IPS-NIHi7 (cell line): ENCODE measurements around the gene TMC6.
"Not testable (repeated sequence)": the region's sequence is repeated elsewhere in the genome, so short reads cannot be mapped to it uniquely, and the experiment has no call there.

Source experiments
- DNase-seq: peaks from one replicate; pipeline ENCODE4 v3.0.0; 2012; ENCODE audit warnings: mixed read lengths; ENCODE audit errors: extremely low spot score

The TMC6 gene, protein sequence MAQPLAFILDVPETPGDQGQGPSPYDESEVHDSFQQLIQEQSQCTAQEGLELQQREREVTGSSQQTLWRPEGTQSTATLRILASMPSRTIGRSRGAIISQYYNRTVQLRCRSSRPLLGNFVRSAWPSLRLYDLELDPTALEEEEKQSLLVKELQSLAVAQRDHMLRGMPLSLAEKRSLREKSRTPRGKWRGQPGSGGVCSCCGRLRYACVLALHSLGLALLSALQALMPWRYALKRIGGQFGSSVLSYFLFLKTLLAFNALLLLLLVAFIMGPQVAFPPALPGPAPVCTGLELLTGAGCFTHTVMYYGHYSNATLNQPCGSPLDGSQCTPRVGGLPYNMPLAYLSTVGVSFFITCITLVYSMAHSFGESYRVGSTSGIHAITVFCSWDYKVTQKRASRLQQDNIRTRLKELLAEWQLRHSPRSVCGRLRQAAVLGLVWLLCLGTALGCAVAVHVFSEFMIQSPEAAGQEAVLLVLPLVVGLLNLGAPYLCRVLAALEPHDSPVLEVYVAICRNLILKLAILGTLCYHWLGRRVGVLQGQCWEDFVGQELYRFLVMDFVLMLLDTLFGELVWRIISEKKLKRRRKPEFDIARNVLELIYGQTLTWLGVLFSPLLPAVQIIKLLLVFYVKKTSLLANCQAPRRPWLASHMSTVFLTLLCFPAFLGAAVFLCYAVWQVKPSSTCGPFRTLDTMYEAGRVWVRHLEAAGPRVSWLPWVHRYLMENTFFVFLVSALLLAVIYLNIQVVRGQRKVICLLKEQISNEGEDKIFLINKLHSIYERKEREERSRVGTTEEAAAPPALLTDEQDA

DNA sequence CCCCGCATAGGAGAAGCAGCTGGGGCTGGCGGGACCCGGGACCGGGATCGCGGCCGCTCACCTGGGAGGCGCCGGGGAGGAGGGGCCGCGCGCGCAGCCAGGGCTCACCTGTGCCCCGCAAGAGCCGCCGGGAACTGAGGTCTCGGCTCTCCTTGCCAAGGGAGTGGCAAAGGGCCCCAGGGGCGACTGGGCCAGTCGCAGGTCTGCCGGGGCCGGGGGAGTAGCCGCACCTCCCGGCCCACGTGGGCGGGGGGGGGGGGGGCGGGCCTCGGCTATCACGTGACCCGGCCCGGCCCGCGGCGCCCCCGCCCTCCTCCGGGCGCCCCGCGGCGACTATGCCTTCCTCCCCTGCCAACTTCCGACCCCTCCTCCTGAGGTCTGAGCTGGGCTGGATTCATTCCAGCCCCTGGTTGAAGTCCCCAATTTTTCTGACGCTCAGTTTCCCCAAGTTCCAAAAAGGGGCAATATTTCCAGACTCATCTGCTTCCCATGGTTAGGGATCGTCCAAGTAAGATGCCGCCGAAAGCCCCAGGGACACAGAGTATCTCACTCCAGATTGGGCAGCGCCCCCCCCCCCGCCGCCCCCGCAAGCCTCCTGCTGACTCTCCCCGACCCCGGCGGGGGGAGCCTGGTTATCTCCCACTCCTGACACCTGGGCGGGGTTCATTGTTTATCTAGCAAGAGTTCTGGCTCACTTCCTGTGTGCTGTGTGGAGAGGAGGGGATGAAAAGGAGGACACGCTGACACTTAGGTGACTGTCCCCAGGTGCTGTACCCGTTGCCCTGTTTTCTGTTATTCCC, at the start of gene TMC6:
Gene TMC6 (minus strand): TSS at position 205 of the 800 bp plus-strand sequence. CDS start 1,923 bp downstream, outside the sequence.
- DNase-seq: peak; percentile 93

DNA sequence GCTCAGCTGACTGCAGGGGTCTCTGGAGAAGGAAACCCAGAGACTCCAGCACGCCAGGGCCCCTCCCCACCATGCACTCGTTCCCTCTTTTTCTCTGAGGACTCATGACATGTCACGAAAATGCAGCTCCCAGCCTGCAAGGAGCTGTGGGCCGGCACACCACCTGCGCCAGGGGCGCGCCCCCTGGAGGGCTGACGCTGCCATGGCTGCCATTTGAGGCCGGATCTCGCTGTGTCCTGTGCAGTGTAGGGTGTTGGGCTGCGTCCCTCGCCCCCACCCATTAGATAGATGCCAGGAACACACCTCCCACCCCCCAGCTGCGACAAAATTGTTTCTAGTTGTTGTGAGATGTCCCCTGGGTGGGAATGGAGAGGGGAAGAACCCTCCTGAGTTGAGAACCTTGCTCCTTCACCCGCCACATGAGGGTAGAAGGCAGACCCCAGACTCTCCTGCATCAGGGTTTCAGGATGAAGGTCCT, 48.0 kb upstream of the TMC6 start:
- peak; percentile 83 for DNase-seq

DNA sequence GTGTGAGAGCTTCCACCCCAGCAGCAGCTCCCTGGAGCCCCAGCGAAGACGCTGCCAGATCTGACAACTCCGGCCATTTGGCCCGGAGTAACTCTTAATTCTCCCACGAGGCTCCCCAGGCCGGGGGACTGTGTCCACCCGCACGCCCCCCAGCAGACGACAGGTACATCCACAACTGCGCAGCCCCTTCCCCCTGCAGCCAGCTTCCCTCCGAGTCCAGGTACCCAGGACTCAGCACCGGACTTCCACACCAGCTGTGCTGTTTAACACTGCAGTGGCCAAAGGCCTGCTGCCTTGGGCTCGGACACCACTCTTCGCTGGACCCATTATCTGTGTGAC, 47.1 kb upstream of the TMC6 start:
- DNase-seq: no peak

DNA sequence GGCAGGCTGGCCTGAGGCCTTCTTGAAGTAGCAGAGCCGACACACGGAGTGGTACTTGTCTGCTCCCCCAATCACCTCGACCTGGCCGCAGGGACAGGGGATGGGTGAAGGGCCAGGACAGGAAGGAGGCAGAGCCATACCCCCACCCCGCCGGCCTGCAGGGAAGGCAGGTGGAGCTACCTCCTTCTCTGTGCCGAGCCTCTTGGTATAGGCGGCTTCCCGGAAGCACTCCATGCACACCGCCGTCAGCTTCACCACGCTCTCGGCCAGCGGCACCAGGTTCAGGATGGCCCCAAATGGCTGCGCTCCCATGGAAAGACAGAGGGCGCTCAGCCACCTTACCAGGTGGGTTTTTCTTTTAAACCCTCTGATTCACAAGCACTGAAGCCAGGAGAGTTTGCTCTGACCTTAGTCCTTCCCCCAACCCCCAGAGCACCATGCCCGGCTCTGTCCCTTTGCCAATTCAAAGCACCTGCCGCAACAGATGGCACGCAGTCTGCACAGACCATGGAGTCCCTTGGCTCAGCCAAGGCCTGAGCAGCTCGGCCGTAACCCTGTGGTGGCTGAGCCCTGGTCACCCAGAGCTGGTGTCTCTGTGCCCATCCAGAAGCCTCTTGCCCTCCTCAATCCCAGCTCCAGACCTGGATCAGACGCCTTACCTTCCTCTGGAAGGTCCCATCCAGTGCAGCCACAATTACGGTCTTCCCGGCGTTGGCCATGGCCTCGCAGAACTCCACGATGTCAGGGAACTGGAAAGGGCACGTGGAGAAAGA, 46.5 kb upstream of the TMC6 start:
- peak; percentile 57 for DNase-seq

DNA sequence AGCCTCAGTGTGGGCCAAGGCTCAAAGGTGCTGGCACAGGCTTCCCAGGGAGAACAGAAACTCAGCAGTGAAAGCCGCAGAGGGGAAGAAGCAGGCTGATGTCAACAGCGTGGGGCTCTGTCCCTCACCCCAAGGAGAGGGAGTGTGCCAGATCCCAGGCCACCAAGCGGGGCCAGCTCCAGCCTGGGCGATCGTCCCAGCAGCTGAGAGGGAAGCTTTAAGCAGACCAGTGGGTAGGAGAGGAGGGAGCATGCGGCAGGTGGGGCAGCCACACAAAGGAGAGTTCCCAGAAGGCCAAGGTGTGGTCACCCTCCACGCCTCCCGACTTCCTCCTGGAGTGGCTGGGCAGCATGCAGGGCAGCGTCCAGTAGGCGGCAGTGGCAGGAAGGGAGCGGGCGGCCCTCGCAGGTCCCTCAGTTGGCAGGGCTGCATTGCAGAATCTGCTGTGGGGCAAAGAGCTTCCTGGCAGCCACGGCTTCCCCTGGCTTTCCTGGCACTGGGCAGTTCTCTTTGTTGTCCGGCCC, 45.9 kb upstream of the TMC6 start:
- no peak for DNase-seq

DNA sequence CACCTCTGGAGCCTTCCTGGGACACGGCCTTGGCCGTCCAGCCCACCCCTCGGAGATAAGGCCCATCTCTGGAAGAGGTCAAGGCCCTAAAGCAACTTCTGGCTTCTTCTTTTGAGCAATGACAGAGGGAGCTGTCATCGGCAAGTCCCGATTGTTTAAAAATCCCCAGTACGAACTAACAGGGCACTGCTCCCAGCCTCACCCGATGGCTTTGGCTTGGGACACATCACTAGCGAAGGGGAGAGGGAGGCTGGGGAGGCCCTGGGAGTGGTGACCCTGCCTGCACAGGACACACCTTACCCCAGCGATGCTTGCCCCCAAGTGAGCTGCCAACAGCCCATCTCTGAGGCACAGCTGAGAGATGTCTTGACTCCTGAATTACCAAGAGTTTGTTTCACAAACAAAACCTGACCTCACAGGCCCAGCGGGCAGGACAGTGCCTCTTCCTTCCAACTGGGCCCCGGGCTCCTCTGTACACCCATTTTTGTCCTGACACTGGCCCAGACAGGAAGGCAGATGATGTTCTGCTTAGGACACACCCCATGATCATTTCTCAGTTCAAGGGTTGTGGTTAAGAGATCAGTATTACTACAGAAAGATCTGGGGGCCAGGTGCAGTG, 44.7 kb upstream of the TMC6 start:
- DNase-seq: no peak

DNA sequence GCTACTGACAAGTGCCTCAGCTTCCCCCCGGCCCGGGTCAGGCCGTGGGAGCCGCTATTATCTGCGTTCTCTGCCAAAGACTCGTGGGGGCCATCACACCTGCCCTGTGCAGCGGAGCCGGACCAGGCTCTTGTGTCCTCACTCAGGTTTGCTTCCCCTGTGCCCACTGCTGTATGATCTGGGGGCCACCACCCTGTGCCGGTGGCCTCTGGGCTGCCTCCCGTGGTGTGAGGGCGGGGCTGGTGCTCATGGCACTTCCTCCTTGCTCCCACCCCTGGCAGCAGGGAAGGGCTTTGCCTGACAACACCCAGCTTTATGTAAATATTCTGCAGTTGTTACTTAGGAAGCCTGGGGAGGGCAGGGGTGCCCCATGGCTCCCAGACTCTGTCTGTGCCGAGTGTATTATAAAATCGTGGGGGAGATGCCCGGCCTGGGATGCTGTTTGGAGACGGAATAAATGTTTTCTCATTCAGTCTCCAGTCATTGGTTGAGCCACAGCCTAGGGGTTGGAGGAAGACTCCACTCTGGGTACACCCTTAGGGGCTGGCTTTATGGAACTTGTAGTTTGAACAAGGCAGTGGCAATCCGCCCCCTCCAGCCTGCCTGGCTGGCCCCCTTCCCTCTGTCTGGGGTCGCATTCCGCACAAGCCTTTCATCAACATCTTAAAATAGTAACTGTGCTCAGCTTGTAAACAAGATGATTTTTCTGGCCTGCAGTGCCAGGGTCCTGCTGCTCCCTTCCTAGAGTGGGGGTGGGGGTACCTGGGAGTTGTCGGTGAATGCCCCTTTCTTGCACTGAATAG, 43.9 kb upstream of the TMC6 start:
- no peak for DNase-seq

DNA sequence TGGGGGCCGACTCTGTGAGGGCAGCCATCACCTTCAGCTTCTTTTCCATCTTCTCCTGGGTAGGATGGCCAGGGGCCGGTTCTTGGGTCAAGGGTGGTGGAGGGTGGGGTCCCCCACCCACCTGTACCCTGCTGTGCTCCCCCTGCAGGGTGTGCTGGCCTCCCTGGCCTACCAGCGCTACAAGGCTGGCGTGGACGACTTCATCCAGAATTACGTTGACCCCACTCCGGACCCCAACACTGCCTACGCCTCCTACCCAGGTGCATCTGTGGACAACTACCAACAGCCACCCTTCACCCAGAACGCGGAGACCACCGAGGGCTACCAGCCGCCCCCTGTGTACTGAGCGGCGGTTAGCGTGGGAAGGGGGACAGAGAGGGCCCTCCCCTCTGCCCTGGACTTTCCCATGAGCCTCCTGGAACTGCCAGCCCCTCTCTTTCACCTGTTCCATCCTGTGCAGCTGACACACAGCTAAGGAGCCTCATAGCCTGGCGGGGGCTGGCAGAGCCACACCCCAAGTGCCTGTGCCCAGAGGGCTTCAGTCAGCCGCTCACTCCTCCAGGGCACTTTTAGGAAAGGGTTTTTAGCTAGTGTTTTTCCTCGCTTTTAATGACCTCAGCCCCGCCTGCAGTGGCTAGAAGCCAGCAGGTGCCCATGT, 43.2 kb upstream of the TMC6 start:
- DNase-seq: not testable (repeated sequence)

DNA sequence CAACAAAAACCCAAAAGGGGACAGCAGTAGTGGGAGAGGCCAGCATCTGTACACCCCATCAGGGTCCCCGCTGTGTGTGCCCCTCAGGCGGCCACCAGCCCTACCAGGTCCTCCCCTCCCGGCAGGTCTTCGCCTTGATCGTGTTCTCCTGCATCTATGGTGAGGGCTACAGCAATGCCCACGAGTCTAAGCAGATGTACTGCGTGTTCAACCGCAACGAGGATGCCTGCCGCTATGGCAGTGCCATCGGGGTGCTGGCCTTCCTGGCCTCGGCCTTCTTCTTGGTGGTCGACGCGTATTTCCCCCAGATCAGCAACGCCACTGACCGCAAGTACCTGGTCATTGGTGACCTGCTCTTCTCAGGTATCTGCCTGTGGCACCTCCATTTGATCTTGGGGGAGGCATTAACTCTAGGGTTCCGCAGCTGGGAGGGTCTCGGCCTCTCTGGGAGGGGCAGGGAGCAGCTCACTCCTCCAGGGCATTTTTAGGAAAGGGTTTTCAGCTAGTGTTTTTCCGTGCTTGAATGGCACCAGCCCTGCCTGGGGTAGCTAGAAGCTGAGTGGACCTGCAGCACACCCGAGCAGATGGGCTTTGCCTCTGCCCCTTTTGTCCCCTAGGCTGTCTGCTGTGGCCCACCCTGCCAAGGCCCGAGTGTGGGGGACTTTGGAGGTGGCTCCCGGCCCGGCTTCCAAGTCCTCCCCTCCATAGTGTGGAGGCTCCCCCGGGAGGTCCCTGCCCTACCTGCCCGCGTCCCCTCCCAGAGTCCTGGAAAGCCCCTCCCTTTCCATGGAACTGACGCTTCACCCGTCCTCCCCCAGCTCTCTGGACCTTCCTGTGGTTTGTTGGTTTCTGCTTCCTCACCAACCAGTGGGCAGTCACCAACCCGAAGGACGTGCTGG, 42.4 kb upstream of the TMC6 start:
- DNase-seq: no peak

DNA sequence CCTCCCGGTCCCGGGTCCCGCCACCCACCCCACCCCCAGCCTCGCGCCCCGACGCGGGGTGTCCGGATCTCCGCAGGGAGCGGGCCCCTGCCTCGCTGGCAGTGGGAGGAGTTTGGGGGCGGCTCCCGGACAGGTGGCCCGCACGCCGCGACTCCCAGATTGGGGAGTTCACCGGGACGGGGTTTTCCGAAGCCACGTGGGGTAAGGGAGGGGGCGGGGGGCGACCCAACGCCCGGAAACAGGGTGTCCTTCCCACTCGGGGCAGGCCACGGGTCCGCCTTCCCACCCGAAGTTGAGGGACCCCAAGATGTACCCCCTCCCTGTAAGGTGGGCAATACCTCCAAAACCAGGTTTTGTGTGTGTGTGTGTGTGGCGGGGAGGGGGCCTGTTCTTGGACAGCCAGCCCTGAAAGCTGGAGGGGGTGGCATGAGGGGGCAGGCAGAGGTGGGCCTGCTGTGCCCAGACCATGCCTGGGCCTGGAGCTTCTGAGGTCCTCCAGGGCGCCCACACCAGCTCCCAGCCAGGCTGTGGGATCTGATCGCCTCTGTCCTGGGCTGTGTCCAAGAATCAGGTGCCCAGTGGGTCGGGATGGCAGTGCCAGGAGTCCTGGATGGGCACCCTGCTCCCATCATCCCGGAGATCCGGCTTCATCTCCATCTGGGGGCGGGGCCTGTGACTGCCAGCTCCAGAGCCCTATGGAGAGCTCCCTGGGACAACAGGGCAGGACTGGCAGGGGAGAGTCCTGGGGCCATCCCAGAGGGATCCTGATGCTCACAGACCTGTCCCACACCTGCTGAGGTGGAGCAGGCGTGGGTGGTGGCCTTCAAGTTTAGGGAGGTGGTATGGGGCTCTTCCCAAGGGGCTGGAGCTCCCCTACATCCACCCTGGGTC, 40.6 kb upstream of the TMC6 start:
- peak; percentile 67 for DNase-seq

DNA sequence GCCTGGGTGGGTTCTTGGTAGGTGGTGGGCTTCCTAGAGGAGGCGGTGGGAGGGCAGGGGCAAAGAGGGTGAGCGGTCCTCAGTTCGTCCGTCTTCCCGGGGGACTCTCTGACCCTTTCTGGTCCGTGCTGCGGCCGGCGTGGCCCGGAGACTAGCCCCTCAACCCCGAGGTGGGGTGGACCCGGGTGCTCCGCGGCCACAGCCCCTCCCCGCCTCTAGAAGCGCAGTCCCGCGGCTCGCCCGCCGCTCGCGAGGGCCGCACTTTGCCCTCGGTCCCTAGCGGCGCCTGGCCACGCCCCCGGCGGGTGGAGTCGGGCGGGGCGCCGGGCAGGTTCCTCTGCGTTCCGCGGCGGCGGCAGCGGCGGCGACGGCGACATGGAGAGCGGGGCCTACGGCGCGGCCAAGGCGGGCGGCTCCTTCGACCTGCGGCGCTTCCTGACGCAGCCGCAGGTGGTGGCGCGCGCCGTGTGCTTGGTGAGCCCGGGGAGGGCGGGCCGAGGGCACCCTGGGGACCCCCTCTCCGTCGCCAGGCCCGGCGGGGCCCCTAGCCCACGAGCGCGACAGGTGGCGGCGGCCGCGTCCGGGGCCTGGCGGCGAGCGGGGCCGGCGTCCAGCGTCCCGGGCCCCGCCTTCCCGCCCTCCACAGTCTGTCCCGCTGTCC, 39.8 kb upstream of the TMC6 start, which contains the start of gene SYNGR2:
Gene SYNGR2 (plus strand): TSS at position 340 of the 661 bp plus-strand sequence. CDS start 36 bp downstream, at position 376.
- DNase-seq: peak; percentile 95

DNA sequence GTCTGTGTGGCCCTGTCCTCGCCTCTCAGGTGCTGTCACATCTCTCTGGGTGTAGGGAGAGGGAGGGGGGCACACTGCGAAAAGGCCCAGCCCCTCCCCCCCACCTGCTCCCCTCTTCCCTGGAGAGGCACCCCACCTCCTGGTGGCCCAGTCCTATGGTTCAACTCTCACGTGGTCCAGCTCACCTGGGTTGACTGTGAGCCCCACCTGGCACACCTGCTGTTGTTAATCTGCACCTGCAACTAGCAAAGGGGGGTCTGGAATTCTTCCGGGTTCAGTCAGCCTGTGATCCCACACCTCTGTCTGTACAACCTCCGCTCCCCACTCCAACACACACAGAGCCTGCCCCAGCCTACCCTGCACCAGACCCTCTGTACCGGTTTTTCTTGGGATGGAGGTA, 37.9 kb upstream of the TMC6 start:
- DNase-seq: no peak

DNA sequence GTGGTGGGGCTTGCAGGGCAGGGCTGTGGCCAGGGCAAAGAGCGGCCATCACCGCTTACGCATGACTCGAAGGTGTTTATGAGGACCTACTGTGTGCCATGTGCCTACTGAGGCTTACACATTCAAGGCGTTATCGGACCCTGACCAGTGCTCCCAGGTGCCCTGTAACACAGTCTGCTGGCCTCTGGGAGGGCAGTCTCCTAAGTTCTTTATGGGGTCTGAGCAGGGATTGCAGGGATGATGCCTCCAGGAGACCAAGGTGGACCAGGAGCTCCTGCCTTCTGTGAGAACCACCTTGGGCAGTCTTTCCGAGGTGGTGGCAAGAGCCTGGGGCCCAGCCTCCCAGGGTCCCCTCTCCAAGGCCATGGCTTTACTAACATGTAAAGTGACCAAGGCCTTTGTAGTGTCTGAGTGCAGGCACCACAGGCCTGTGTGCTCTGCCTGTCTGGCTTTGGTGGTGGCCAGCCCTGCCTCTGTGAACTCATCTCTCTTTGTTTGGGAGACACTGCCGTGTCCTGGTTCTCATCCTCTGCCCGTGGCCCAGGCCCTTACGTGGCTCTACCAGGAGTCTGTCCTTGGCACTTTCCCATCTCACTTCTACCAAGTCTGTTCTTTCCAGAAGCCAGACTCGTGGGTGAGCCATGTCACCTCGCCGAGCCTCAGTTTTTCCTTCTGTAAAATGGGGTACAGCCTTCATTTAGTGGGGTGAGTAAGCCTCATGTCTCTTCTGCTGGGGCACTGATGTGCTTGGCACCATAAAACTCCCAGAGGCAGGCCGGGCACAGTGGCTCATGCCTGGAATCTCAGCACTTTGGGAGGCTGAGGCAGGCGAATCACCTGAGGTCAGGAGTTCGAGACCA, 36.4 kb upstream of the TMC6 start:
- DNase-seq: no peak

DNA sequence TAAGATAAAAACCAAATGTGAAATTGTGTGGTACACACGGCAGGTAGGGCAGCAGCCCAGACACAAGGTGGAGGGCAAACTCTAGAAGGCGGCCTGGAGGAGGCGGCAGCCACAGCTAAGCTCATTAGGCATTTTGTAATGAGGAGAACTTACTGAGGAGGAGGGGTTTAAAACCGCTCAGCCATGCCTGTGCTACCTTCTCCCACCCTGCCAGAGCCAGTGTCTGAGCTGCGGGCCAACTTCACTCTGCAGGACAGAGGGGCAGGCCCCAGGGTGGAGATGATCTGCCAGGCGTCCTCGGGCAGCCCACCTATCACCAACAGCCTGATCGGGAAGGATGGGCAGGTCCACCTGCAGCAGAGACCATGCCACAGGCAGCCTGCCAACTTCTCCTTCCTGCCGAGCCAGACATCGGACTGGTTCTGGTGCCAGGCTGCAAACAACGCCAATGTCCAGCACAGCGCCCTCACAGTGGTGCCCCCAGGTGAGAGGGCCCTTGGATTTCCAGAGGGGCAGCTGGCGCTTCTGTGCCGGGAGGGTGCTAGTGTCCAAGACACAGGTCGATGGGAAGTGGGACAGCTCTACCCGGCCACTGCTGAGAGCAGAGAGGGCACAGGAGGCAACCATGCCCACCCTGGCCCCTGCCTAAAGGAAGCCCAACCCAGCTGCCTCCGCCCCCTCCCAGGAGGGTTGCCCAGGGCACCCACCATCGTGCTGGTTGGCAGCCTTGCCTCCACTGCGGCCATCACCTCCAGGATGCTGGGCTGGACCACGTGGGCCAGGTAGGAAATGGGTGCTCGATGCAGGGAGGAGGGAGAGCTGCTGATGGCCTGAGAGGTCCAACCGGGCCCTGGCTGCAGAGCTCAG, 35.6 kb upstream of the TMC6 start:
- DNase-seq: no peak
